IMR-90 (cell line): ENCODE results near the gene SLC2A10. TPM values are rescaled to one million over a fixed set of nuclear protein-coding genes. Genes with fewer than 3 reads are reported as not detected.

Source experiments
- ATAC-seq: fragments of 200-7000 bp; cut with Tn5 transposase; 2 replicates; pipeline ENCODE4 v1.9.1; 2020; ENCODE audit warnings: low read depth, mild to moderate bottlenecking, moderate library complexity
- BruUV-seq: library from RNA; stranded (reverse); fragments of 400-500 nt; replicated peaks from 2 replicates; lab custom pipeline; 2021; lab: Mats Ljungman, UMichigan
- CTCF ChIA-PET: fragments of 300-600 bp; formaldehyde crosslinking; extraction: SDS; loops from one replicate; lab custom pipeline; 2021; ENCODE audit warnings: antibody characterized with exemption; lab: Yijun Ruan, JAX
- POLR2A ChIA-PET: fragments of 300-600 bp; sonication (Branson Sonifier 250); formaldehyde crosslinking; loops from one replicate; lab custom pipeline; 2022; ENCODE audit warnings: antibody characterized with exemption; ENCODE audit not compliant: unreplicated experiment; lab: Charles Lee
- DNase-seq: peaks from one replicate; pipeline ENCODE4 v3.0.0; 2013
- H2AFZ ChIP-seq: replicated peaks from 2 replicates; pipeline ENCODE3; 2013; ENCODE audit warnings: low read length, mild to moderate bottlenecking; ENCODE audit not compliant: poor library complexity
- H2AK5ac ChIP-seq: 2 replicates; pipeline ENCODE4 v1.6.1; 2013; ENCODE audit warnings: low read depth, low read length, inconsistent platforms
- H2AK9ac ChIP-seq: replicated peaks from 2 replicates; pipeline ENCODE3; 2013; ENCODE audit warnings: mild to moderate bottlenecking, low read depth, low read length, moderate library complexity; ENCODE audit not compliant: poor library complexity
- H2BK120ac ChIP-seq: 2 replicates; pipeline ENCODE4 v1.6.1; 2013; ENCODE audit warnings: low read depth, low read length, inconsistent platforms
- H2BK15ac ChIP-seq: 3 replicates; pipeline ENCODE4 v1.6.1; 2013; ENCODE audit warnings: low read depth, low read length, inconsistent platforms
- H2BK20ac ChIP-seq: 2 replicates; pipeline ENCODE4 v1.6.1; 2013; ENCODE audit warnings: low read depth, mild to moderate bottlenecking, inconsistent platforms, low read length, moderate library complexity
- H2BK5ac ChIP-seq: 2 replicates; pipeline ENCODE4 v1.6.1; 2013; ENCODE audit warnings: mild to moderate bottlenecking, low read depth, low read length, inconsistent platforms; ENCODE audit not compliant: poor library complexity, severe bottlenecking
- H3K14ac ChIP-seq: replicated peaks from 2 replicates; pipeline ENCODE4 v1.6.1; 2013; ENCODE audit warnings: low read depth, low read length, inconsistent platforms
- H3K18ac ChIP-seq: 2 replicates; pipeline ENCODE4 v1.6.1; 2013; ENCODE audit warnings: low read depth, low read length, control low read depth
- H3K23ac ChIP-seq: 2 replicates; pipeline ENCODE4 v1.6.1; 2013; ENCODE audit warnings: low read depth, low read length, inconsistent platforms
- H3K27ac ChIP-seq: 2 replicates; pipeline ENCODE4 v1.5.1; 2013; ENCODE audit warnings: mild to moderate bottlenecking, control low read depth, low read length; ENCODE audit not compliant: insufficient read depth
- H3K27me3 ChIP-seq: 2 replicates; pipeline ENCODE4 v1.6.1; 2013; ENCODE audit warnings: low read length; ENCODE audit not compliant: control insufficient read depth, insufficient read depth
- H3K36me3 ChIP-seq: 2 replicates; pipeline ENCODE4 v1.6.1; 2013; ENCODE audit warnings: low read length, mixed read lengths; ENCODE audit not compliant: control insufficient read depth, insufficient read depth
- H3K4ac ChIP-seq: 2 replicates; pipeline ENCODE4 v1.6.1; 2013; ENCODE audit warnings: low read depth, low read length, inconsistent platforms
- H3K4me1 ChIP-seq: 2 replicates; pipeline ENCODE4 v1.6.1; 2013; ENCODE audit warnings: low read length, mixed read lengths; ENCODE audit not compliant: control insufficient read depth, insufficient read depth
- H3K4me2 ChIP-seq: 2 replicates; pipeline ENCODE4 v1.6.1; 2013; ENCODE audit warnings: low read depth, mild to moderate bottlenecking, control low read depth, low read length, moderate library complexity
- H3K4me3 ChIP-seq: 2 replicates; pipeline ENCODE4 v1.5.1; 2013; ENCODE audit warnings: low read depth, mild to moderate bottlenecking, control low read depth, low read length, moderate library complexity; ENCODE audit not compliant: insufficient read depth
- H3K56ac ChIP-seq: 2 replicates; pipeline ENCODE4 v1.6.1; 2013; ENCODE audit warnings: low read length, inconsistent platforms; ENCODE audit not compliant: insufficient read depth; ENCODE audit errors: extremely low read depth
- H3K79me1 ChIP-seq, 2 experiments: 2 replicates each; pipeline ENCODE4 v1.6.1; 2013; ENCODE audit warnings: low read length in 2 of 2, inconsistent platforms in 1 of 2, low read depth in 1 of 2
- H3K9ac ChIP-seq: 2 replicates; pipeline ENCODE4 v1.6.1; 2013; ENCODE audit warnings: low read depth, low read length, control low read depth
- H3K9me1 ChIP-seq: 2 replicates; pipeline ENCODE4 v1.6.1; 2013; ENCODE audit warnings: low read length, inconsistent platforms; ENCODE audit not compliant: insufficient read depth
- H3K9me3 ChIP-seq: 2 replicates; pipeline ENCODE4 v1.6.1; 2013; ENCODE audit warnings: low read length; ENCODE audit not compliant: control insufficient read depth, insufficient read depth
- H4K20me1 ChIP-seq: 2 replicates; pipeline ENCODE4 v1.6.1; 2013; ENCODE audit warnings: low read length, inconsistent platforms; ENCODE audit not compliant: insufficient read depth
- H4K5ac ChIP-seq: 2 replicates; pipeline ENCODE4 v1.6.1; 2013; ENCODE audit warnings: mild to moderate bottlenecking, low read depth, low read length, control low read depth
- H4K8ac ChIP-seq, 2 experiments: 2 replicates each; pipeline ENCODE4 v1.6.1; 2013; ENCODE audit warnings: low read depth in 2 of 2, low read length in 2 of 2, control low read depth in 1 of 2, inconsistent platforms in 1 of 2
- H4K91ac ChIP-seq: 2 replicates; pipeline ENCODE4 v1.6.1; 2013; ENCODE audit warnings: low read depth, low read length, inconsistent platforms; ENCODE audit not compliant: insufficient read depth
- BHLHE40 ChIP-seq: fragments of 150-350 bp; IDR thresholded peaks from 2 replicates; pipeline ENCODE4 v1.6.1; 2016; ENCODE audit warnings: mild to moderate bottlenecking, low read depth, low read length
- CEBPB ChIP-seq: IDR thresholded peaks from 2 replicates; pipeline ENCODE4 v1.6.1; 2012; ENCODE audit warnings: low read depth, low read length, improper control_type of control experiment
- CHD1 ChIP-seq: IDR thresholded peaks from 2 replicates; pipeline ENCODE4 v1.6.1; 2012; ENCODE audit warnings: low read depth, low read length, improper control_type of control experiment
- MAFK ChIP-seq: IDR thresholded peaks from 2 replicates; pipeline ENCODE4 v1.6.1; 2012; ENCODE audit warnings: low read depth, low read length, improper control_type of control experiment
- NFE2L2 ChIP-seq: fragments of 150-350 bp; IDR thresholded peaks from 2 replicates; pipeline ENCODE4 v1.6.1; 2016; ENCODE audit warnings: low read depth, mild to moderate bottlenecking, low read length
- RAD21 ChIP-seq: IDR thresholded peaks from 2 replicates; pipeline ENCODE4 v1.6.1; 2012; ENCODE audit warnings: low read length, improper control_type of control experiment
- SMC3 ChIP-seq: fragments of 150-350 bp; IDR thresholded peaks from 2 replicates; pipeline ENCODE4 v1.6.1; 2016; ENCODE audit warnings: low read depth, mild to moderate bottlenecking, antibody characterized with exemption, low read length, moderate library complexity
- WGBS, 2 experiments: methylation state at CpG; one replicate each; pipeline versions ENCODE4 v1.1.5 to v1.1.7; 2013; ENCODE audit warnings: missing lambda C conversion rate in 2 of 2; ENCODE audit not compliant: insufficient read length in 1 of 2; ENCODE audit errors: extremely low coverage in 2 of 2; 5-methylcytosine and 5-hydroxymethylcytosine counted together
- dilution Hi-C: fragments of 300-500 bp; cut with HindIII; formaldehyde crosslinking; loops from one replicate; pipeline ENCODE4 v1.14.3; 2018; ENCODE audit warnings: low sequenced_read_pairs; ENCODE audit not compliant: unreplicated experiment
- in situ Hi-C: fragments of 300-500 bp; cut with MboI; formaldehyde crosslinking; loops from 3 replicates; pipeline ENCODE4 v1.14.3; 2019; ENCODE audit warnings: low sequenced_read_pairs, inconsistent platforms, mixed read lengths
- intact Hi-C: fragments of 100-400 bp; cut with micrococcal nuclease; formaldehyde crosslinking; loops from 2 replicates; pipeline ENCODE4 v1.10.0; 2022
- polyA plus RNA-seq, 3 experiments: library from polyadenylated mRNA; depleted of rRNA; stranded (reverse); fragments of >200 nt; gene quantifications; 2 replicates each; pipeline ENCODE4 v1.2.3, GENCODE V29; 2012; ENCODE audit warnings: low replicate concordance in 1 of 3
- total RNA-seq: library from RNA; depleted of rRNA; stranded (reverse); fragments of >200 nt; gene quantifications from 2 replicates; pipeline ENCODE4 v1.2.3, GENCODE V29; 2012
- TF ChIP-seq, protein P1 (sequence below): conservative IDR thresholded peaks from 2 replicates; pipeline ENCODE4 v1.5.1; 2012; ENCODE audit warnings: mild to moderate bottlenecking, low read depth, low read length, improper control_type of control experiment
- TF ChIP-seq, protein P2 (sequence below): fragments of 150-350 bp; IDR thresholded peaks from 2 replicates; pipeline ENCODE4 v1.6.1; 2016; ENCODE audit warnings: low read depth, mild to moderate bottlenecking, low read length, moderate library complexity, borderline replicate concordance
- TF ChIP-seq, protein P3 (sequence below): fragments of 150-350 bp; IDR thresholded peaks from 2 replicates; pipeline ENCODE4 v1.6.1; 2017; ENCODE audit warnings: mild to moderate bottlenecking, antibody characterized with exemption, low read length, low read depth

Gene SLC2A10
- total and polyA plus RNA-seq, 2 of the 4 experiments (the other 2 are of a cell fraction) = 15.2 to 22.0 TPM

DNA sequence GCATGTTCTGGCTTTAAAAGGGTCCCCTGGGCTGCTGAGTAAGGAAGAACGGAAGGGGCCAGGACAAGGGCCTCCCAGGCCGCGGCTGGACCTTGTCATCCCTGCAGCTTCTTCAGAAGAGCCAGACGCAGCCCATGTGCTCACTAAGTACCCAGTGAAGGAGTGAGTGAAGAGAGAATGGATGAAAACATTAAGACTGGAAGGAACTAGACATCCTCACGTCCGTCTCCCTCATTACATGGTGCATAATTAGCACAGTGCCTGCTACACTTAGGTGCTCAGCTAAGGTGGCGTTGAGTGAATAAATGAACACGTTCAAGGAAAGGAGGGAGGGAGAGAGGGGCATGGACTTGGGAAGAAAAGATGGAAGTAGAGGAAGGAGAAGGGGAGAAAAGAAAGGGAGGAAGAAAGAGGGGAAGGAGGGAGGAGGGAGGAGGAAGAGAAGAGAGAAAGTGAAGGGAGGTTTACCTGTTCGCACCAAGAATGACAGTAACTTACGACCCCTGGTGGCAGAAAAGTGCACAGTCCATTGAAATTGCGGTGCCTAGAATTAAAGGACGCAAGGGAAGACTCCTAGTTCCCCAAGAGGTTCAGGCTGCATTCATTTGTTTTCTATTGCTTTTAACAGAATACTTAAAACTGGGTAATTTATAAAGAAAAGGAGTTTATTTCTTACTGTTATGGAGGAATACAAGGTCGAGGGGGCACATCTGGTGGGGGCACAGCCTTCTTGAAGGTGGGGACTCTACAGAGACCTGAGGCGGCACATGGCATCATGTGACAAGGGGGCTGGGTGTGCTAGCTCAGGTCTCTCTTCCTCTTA is 28.2 kb upstream of the SLC2A10 start:
- no peak overlapping the region for H3K4me2 ChIP-seq
- in situ Hi-C loops = loop anchor here (5.0 kb wide), 1 partner anchor 159 kb away; no protein-coding TSS in a partner anchor
- no peak overlapping the region for H4K8ac ChIP-seq
- no peak overlapping the region for H3K18ac ChIP-seq
- no peak overlapping the region for H2BK20ac ChIP-seq
- H2AK9ac ChIP-seq = no peak overlapping the region
- H2BK15ac ChIP-seq = no peak overlapping the region
- H3K27me3 ChIP-seq = no peaks in the 10 kb centered on the region
- no peak overlapping the region for H2AK5ac ChIP-seq
- H3K9ac ChIP-seq = no peak overlapping the region
- WGBS, 2 experiments = 0% methylated on average over 2 of the region's 14 CpGs; no CpG with 5 or more reads in 1 of the 2 experiments
- ATAC-seq = no peak
- no peak overlapping the region for H3K27ac ChIP-seq
- POLR2A ChIA-PET = no interaction called here
- peaks cover 17% of the 10 kb centered on the region; the same call in 1 of the 2 replicates for H4K20me1 ChIP-seq
- no peaks in the 10 kb centered on the region for H3K9me3 ChIP-seq
- TF ChIP-seq BHLHE40 (no peak), CEBPB (no peak), MAFK (no peak), CHD1 (no peak), SMC3 (peak; percentile 75), RAD21 (peak; percentile 66), NFE2L2 (no peak)
- TF ChIP-seq, protein P1, sequence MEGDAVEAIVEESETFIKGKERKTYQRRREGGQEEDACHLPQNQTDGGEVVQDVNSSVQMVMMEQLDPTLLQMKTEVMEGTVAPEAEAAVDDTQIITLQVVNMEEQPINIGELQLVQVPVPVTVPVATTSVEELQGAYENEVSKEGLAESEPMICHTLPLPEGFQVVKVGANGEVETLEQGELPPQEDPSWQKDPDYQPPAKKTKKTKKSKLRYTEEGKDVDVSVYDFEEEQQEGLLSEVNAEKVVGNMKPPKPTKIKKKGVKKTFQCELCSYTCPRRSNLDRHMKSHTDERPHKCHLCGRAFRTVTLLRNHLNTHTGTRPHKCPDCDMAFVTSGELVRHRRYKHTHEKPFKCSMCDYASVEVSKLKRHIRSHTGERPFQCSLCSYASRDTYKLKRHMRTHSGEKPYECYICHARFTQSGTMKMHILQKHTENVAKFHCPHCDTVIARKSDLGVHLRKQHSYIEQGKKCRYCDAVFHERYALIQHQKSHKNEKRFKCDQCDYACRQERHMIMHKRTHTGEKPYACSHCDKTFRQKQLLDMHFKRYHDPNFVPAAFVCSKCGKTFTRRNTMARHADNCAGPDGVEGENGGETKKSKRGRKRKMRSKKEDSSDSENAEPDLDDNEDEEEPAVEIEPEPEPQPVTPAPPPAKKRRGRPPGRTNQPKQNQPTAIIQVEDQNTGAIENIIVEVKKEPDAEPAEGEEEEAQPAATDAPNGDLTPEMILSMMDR = peak; percentile 72
- TF ChIP-seq, protein P2, sequence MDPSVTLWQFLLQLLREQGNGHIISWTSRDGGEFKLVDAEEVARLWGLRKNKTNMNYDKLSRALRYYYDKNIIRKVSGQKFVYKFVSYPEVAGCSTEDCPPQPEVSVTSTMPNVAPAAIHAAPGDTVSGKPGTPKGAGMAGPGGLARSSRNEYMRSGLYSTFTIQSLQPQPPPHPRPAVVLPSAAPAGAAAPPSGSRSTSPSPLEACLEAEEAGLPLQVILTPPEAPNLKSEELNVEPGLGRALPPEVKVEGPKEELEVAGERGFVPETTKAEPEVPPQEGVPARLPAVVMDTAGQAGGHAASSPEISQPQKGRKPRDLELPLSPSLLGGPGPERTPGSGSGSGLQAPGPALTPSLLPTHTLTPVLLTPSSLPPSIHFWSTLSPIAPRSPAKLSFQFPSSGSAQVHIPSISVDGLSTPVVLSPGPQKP = no peak
- TF ChIP-seq, protein P3, sequence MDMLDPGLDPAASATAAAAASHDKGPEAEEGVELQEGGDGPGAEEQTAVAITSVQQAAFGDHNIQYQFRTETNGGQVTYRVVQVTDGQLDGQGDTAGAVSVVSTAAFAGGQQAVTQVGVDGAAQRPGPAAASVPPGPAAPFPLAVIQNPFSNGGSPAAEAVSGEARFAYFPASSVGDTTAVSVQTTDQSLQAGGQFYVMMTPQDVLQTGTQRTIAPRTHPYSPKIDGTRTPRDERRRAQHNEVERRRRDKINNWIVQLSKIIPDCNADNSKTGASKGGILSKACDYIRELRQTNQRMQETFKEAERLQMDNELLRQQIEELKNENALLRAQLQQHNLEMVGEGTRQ = no peak
- H4K91ac ChIP-seq = no peak overlapping the region
- H3K4ac ChIP-seq = no peak overlapping the region
- H2AFZ ChIP-seq = no peak overlapping the region
- peaks cover 5% of the 10 kb centered on the region; the same call in 1 of the 2 replicates for H3K9me1 ChIP-seq
- intact Hi-C loops = loop anchor here (1.0 to 5.0 kb wide), 2 partner anchors 124 to 160 kb away; no protein-coding TSS in a partner anchor
- H2BK5ac ChIP-seq = no peak overlapping the region
- H3K4me1 ChIP-seq = peaks cover 10% of the 10 kb centered on the region
- no TSS peak for BruUV-seq
- no peak overlapping the region for H3K56ac ChIP-seq
- H4K5ac ChIP-seq = no peak overlapping the region
- no peak overlapping the region for H3K4me3 ChIP-seq
- no peak overlapping the region for H3K14ac ChIP-seq
- peak; percentile 44 for DNase-seq
- CTCF ChIA-PET = no interaction called here
- H3K79me1 ChIP-seq = peaks cover 30 to 63% of the 10 kb centered on the region in 2 experiments
- peaks cover 6% of the 10 kb centered on the region for H3K36me3 ChIP-seq
- H3K23ac ChIP-seq = no peak overlapping the region
- dilution Hi-C loops = no loop called here
- no peak overlapping the region for H2BK120ac ChIP-seq
